ENCODE measurements around the gene BRI3BP. TPM values are rescaled to one million over a fixed set of nuclear protein-coding genes. Genes with fewer than 3 reads are reported as not detected.

The BRI3BP gene
- total and polyA plus RNA-seq, 11 donors = 1.1 to 5.3 (median 3.6) TPM

DNA sequence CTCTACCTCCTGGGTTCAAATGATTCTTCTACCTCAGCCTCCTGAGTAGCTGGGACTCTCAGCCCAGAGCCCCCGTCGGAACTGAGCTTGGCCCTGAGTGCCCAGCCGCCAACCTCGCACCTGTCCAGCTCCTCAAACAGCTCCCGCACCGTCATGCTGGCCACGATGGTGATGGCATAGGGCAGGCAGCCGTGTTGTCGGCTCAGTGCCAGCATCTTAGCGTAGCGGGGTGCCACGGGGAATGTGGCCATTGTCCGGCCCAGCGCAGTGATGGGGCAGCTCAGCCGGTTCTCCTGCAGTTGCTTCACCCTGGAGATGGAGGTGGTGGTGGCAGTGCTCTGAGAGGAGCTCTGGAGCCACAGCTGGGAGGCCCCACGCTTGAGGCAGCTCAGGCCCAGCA is 36.9 kb upstream of the BRI3BP start:
- no peaks in the 10 kb centered on the region for H3K27me3 ChIP-seq
- 94 to 98% (median 96%) methylated on average over 16 of the region's 16 CpGs for WGBS, 4 donors
- peaks cover 0 to 96% (median 71%) of the 10 kb centered on the region in 9 donors for H3K36me3 ChIP-seq
- intact Hi-C loops (cut with DNase I) = no loop called here
- H3K4me3 ChIP-seq = no peak overlapping the region
- no peak for ATAC-seq
- H3K9me3 ChIP-seq = no peaks in the 10 kb centered on the region
- TF ChIP-seq POLR2A (IDR thresholded peaks at IDR 0.05) = no peak
- no peak for TF ChIP-seq CTCF (IDR thresholded peaks at IDR 0.05)
- H3K27ac ChIP-seq = no peak overlapping the region
- H3K4me1 ChIP-seq = no peaks in the 10 kb centered on the region
- no peak for DNase-seq

DNA sequence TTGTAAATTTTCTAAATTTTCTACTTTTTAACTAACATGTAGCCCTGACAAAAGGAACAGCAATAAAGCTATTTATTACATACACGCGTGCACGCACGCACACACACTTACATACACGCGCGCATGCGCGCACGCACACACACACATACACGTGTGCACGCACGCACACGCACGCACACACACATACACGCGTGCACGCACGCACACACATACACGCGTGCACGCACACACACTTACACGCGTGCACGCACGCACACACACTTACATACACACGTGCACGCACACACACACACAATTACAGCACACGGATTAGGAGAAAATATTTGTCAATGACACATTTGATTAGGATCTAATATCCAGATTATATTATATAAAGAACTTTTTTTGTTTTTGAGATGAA is 32.4 kb upstream of the BRI3BP start:
- WGBS, 4 donors = 81 to 92% (median 86%) methylated on average over 29 of the region's 29 CpGs
- intact Hi-C loops (cut with DNase I) = no loop called here
- no peaks in the 10 kb centered on the region for H3K27me3 ChIP-seq
- no peak for ATAC-seq
- no peak overlapping the region for H3K4me3 ChIP-seq
- no peaks in the 10 kb centered on the region for H3K9me3 ChIP-seq
- no peaks in the 10 kb centered on the region for H3K4me1 ChIP-seq
- no peak overlapping the region for H3K27ac ChIP-seq
- TF ChIP-seq POLR2A (IDR thresholded peaks at IDR 0.05) = no peak
- TF ChIP-seq CTCF (IDR thresholded peaks at IDR 0.05) = no peak
- peaks cover 0 to 95% (median 71%) of the 10 kb centered on the region in 9 donors for H3K36me3 ChIP-seq
- peak in 1 of 5 donors; percentile 2 for DNase-seq

GRCh38 chr12:124963211-124963610 is 30.2 kb upstream of the BRI3BP start:
- Histone ChIP-seq H3K36me3 (peaks cover 0 to 95% (median 73%) of the 10 kb centered on the region in 9 donors), H3K9me3 (no peaks in the 10 kb centered on the region), H3K27me3 (no peaks in the 10 kb centered on the region), H3K27ac (no peak overlapping the region), H3K4me3 (no peak overlapping the region), H3K4me1 (no peaks in the 10 kb centered on the region)
- DNase-seq (no peak), ATAC-seq (no peak)
- 91 to 96% (median 94%) methylated on average over 8 of the region's 8 CpGs for WGBS, 4 donors
- TF ChIP-seq POLR2A (IDR thresholded peaks at IDR 0.05) = no peak
- TF ChIP-seq CTCF (IDR thresholded peaks at IDR 0.05) = no peak
- intact Hi-C loops (cut with DNase I) = no loop called here

GRCh38 chr12:124964251-124964650 is 29.2 kb upstream of the BRI3BP start:
- WGBS, 4 donors = 94 to 95% (median 95%) methylated on average over 22 of the region's 22 CpGs
- intact Hi-C loops (cut with DNase I) = no loop called here
- no peak for DNase-seq

More at GRCh38 chr12:124964251-124964650, 29.2 kb upstream of the BRI3BP start:
- H3K4me3 ChIP-seq = no peak overlapping the region
- no peak overlapping the region for H3K27ac ChIP-seq
- ATAC-seq = no peak
- no peak for TF ChIP-seq CTCF (IDR thresholded peaks at IDR 0.05)
- no peak for TF ChIP-seq POLR2A (IDR thresholded peaks at IDR 0.05)
- peaks cover 0 to 93% (median 75%) of the 10 kb centered on the region in 9 donors for H3K36me3 ChIP-seq
- no peaks in the 10 kb centered on the region for H3K4me1 ChIP-seq
- H3K27me3 ChIP-seq = no peaks in the 10 kb centered on the region
- no peaks in the 10 kb centered on the region for H3K9me3 ChIP-seq
